PC-9 (cell line): Measurements from ENCODE around the gene ZBTB14. TPM values are rescaled to one million over a fixed set of nuclear protein-coding genes. Genes with fewer than 3 reads are reported as not detected.

ENCODE experiments used
- BruUV-seq: library from RNA; stranded (reverse); fragments of 400-500 nt; replicated peaks from 2 replicates; lab custom pipeline; 2021; lab: Mats Ljungman, UMichigan
- CTCF ChIA-PET: fragments of 300-600 bp; sonication (Branson Sonifier 250); formaldehyde crosslinking; loops from one replicate; lab custom pipeline; 2022; ENCODE audit warnings: antibody characterized with exemption; lab: Charles Lee
- POLR2A ChIA-PET: fragments of 300-600 bp; sonication (Branson Sonifier 250); formaldehyde crosslinking; loops from one replicate; lab custom pipeline; 2022; ENCODE audit warnings: antibody characterized with exemption; ENCODE audit not compliant: unreplicated experiment; lab: Charles Lee
- DNase-seq, 2 experiments: peaks; one replicate each; pipeline versions ENCODE4 v3.0.0 to v3.0.0-alpha.2; 2015 to 2022; ENCODE audit warnings: mixed read lengths in 1 of 2
- H2AFZ ChIP-seq: fragments of 200-600 bp; sonication (generic); 2 replicates; pipeline ENCODE4 v1.8.1; 2017; ENCODE audit warnings: antibody characterized with exemption
- H3F3A ChIP-seq: fragments of 200-600 bp; sonication (generic); 2 replicates; pipeline ENCODE4 v1.8.1; 2017; ENCODE audit warnings: antibody characterized with exemption, mild to moderate bottlenecking, low read depth; ENCODE audit not compliant: insufficient read depth
- H3K27ac ChIP-seq: fragments of 200-600 bp; sonication (generic); 2 replicates; pipeline ENCODE4 v1.6.1; 2016; ENCODE audit warnings: mixed run types
- H3K27me3 ChIP-seq: fragments of 200-600 bp; sonication (generic); 2 replicates; pipeline ENCODE4 v1.6.1; 2016; ENCODE audit warnings: low read depth, mixed run types; ENCODE audit not compliant: insufficient read depth
- H3K36me3 ChIP-seq: fragments of 200-600 bp; sonication (generic); 2 replicates; pipeline ENCODE4 v1.6.1; 2016; ENCODE audit warnings: low read depth, mixed run types
- H3K4me1 ChIP-seq: fragments of 200-600 bp; sonication (generic); replicated peaks from 2 replicates; pipeline ENCODE4 v1.6.1; 2016; ENCODE audit warnings: mixed run types; ENCODE audit not compliant: insufficient read depth
- H3K4me2 ChIP-seq: fragments of 200-600 bp; sonication (generic); 2 replicates; pipeline ENCODE4 v1.6.1; 2017; ENCODE audit warnings: mixed run types
- H3K4me3 ChIP-seq: fragments of 200-600 bp; sonication (generic); 2 replicates; pipeline ENCODE4 v1.6.1; 2016; ENCODE audit warnings: mixed run types
- H3K79me2 ChIP-seq: fragments of 200-600 bp; sonication (generic); 2 replicates; pipeline ENCODE4 v1.6.1; 2017; ENCODE audit warnings: low read depth, mixed run types
- H3K9me2 ChIP-seq: fragments of 200-600 bp; sonication (generic); 2 replicates; pipeline ENCODE4 v1.8.1; 2017; ENCODE audit warnings: mild to moderate bottlenecking; ENCODE audit not compliant: insufficient read depth
- H3K9me3 ChIP-seq: fragments of 200-600 bp; sonication (generic); 2 replicates; pipeline ENCODE4 v1.8.1; 2016; ENCODE audit warnings: low read depth; ENCODE audit not compliant: insufficient read depth
- H4K20me1 ChIP-seq: fragments of 200-600 bp; sonication (generic); 2 replicates; pipeline ENCODE4 v1.8.1; 2017; ENCODE audit not compliant: insufficient read depth
- EZH2 ChIP-seq: fragments of 200-600 bp; sonication (generic); IDR thresholded peaks from 2 replicates; pipeline ENCODE4 v1.8.0; 2017; ENCODE audit warnings: antibody characterized with exemption, low read depth
- intact Hi-C: fragments of 100-400 bp; cut with micrococcal nuclease; formaldehyde crosslinking; loops from one replicate; pipeline ENCODE4 v1.10.0; 2022; ENCODE audit not compliant: unreplicated experiment
- total RNA-seq: library from RNA; stranded (reverse); gene quantifications from 2 replicates; pipeline ENCODE4 v1.2.3, GENCODE V29; 2021
- TF ChIP-seq, protein P1 (sequence below): fragments of 200-600 bp; sonication (generic); conservative IDR thresholded peaks from 2 replicates; pipeline ENCODE4 v1.6.1; 2017; ENCODE audit warnings: mixed run types, antibody characterized with exemption, mild to moderate bottlenecking, moderate library complexity

ZBTB14 gene
- total RNA-seq, 1 experiment from 2014 or later: 15.7 TPM

- no peak for DNase-seq
- no TSS peak for BruUV-seq
- Histone ChIP-seq H3K9me2 (no peaks in the 10 kb centered on the region), H3K4me1 (no peaks in the 10 kb centered on the region), H3K9me3 (no peaks in the 10 kb centered on the region), H3K79me2 (no peaks in the 10 kb centered on the region), H3K27ac (no peak overlapping the region), H4K20me1 (no peaks in the 10 kb centered on the region), H3K4me2 (no peak overlapping the region), H3K27me3 (peaks cover 15% of the 10 kb centered on the region; the same call in 1 of the 2 replicates), H3K36me3 (no peaks in the 10 kb centered on the region), H3K4me3 (no peak overlapping the region), H3F3A (no peaks in the 10 kb centered on the region), H2AFZ (no peak overlapping the region)
- TF ChIP-seq EZH2: no peak
- TF ChIP-seq, protein P1, sequence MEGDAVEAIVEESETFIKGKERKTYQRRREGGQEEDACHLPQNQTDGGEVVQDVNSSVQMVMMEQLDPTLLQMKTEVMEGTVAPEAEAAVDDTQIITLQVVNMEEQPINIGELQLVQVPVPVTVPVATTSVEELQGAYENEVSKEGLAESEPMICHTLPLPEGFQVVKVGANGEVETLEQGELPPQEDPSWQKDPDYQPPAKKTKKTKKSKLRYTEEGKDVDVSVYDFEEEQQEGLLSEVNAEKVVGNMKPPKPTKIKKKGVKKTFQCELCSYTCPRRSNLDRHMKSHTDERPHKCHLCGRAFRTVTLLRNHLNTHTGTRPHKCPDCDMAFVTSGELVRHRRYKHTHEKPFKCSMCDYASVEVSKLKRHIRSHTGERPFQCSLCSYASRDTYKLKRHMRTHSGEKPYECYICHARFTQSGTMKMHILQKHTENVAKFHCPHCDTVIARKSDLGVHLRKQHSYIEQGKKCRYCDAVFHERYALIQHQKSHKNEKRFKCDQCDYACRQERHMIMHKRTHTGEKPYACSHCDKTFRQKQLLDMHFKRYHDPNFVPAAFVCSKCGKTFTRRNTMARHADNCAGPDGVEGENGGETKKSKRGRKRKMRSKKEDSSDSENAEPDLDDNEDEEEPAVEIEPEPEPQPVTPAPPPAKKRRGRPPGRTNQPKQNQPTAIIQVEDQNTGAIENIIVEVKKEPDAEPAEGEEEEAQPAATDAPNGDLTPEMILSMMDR: no peak
- CTCF ChIA-PET: no interaction called here
- intact Hi-C loops: no loop called here
- POLR2A ChIA-PET: no interaction called here
These were observed 20.3 kb upstream of the ZBTB14 start for GRCh38 chr18:5315838-5316237.

DNA sequence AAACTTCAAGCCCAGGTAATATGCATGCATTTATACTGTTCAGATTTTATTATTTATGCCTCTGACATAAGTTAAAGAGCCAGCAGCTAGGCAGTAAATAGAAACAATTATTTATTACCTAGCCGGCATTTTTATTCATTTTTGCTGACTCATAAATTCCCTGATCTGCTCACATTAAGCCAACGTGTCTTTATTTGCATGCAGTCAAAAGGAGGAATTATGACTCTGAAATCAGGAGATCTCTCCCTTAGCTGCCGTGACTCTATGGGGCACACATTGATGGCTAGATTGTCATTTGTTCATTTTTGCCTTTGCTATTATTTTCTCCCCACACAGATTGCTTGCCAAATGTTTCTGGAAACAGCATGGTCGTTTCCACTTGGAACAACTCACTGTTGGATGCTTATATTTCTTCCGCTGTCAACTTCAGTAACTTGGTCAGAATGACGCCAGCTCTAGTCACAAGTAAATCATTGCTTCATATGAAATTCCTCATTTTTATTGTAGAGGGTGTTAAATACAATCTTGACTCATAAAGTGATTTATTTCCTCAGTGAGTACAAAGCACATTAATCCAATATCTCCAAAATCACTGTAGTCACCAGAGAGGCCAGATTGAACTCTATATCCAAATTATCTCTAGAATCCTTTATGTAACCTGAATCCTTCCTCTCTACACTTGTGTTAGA lies 15.9 kb upstream of the ZBTB14 start:
- Histone ChIP-seq H3K36me3 (no peaks in the 10 kb centered on the region), H3K4me3 (no peak overlapping the region), H2AFZ (no peak overlapping the region), H3K4me2 (no peak overlapping the region), H3K9me2 (no peaks in the 10 kb centered on the region), H3K9me3 (no peaks in the 10 kb centered on the region), H3K27ac (no peak overlapping the region), H3K27me3 (peaks cover 14% of the 10 kb centered on the region; the same call in 1 of the 2 replicates), H4K20me1 (no peaks in the 10 kb centered on the region), H3K4me1 (no peaks in the 10 kb centered on the region), H3F3A (peaks cover 6% of the 10 kb centered on the region), H3K79me2 (no peaks in the 10 kb centered on the region)
- ChIA-PET POLR2A (no interaction called here), CTCF (no interaction called here)
- intact Hi-C loops: no loop called here
- TF ChIP-seq, protein P1: no peak
- no peak for TF ChIP-seq EZH2
- BruUV-seq: no TSS peak
- no peak for DNase-seq

DNA sequence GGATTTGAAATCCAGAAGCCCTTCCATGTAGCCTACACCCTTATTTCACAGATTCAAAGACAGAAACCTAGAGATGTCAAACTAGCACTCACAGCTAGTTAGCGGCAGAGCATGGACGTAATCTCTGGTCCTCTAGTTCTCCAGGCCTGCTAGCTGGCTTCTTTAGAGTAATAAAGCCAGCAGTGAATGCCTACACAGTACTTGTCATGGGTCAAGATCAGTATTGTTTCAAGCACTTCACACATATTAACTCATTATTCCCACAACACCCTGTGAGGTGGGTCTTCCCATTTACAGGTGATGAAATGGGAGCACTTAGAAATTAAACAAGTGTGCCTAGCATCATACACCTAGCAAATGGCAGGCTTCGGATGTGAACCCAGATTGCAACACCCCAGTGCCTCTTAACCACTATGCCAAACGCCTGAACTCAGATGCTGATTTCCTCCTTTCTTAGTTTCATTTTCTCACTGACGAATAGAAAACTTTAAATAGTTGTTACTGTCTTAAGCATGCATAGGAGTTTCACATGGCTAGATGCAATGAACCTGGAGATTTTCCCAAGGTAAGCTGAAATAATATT lies 14.5 kb upstream of the ZBTB14 start:
- ChIA-PET CTCF (no interaction called here), POLR2A (no interaction called here)
- Histone ChIP-seq H3K36me3 (no peaks in the 10 kb centered on the region), H4K20me1 (no peaks in the 10 kb centered on the region), H2AFZ (no peak overlapping the region), H3K4me1 (no peaks in the 10 kb centered on the region), H3K4me2 (peak overlapping the region; percentile 52), H3K27me3 (peaks cover 6% of the 10 kb centered on the region; the same call in 1 of the 2 replicates), H3K27ac (no peak overlapping the region), H3K4me3 (peak overlapping the region; percentile 28; the same call in 1 of the 2 replicates), H3F3A (peaks cover 6% of the 10 kb centered on the region), H3K79me2 (no peaks in the 10 kb centered on the region), H3K9me3 (no peaks in the 10 kb centered on the region), H3K9me2 (no peaks in the 10 kb centered on the region)
- no peak for TF ChIP-seq EZH2
- TF ChIP-seq, protein P1: no peak
- BruUV-seq: no TSS peak
- DNase-seq: no peak
- intact Hi-C loops: no loop called here
